ENCODE data around the gene NCK2.

The NCK2 gene

GRCh38 chr2:105843476-105844374 lies 99.0 kb downstream of the NCK2 start:
- DNase-seq, result no peak

GRCh38 chr2:105845976-105846375 lies 101.3 kb downstream of the NCK2 start:
- no peak for DNase-seq

- DNase-seq, result no peak
Observed at GRCh38 chr2:105847056-105847455, 102.3 kb downstream of the NCK2 start.

DNA sequence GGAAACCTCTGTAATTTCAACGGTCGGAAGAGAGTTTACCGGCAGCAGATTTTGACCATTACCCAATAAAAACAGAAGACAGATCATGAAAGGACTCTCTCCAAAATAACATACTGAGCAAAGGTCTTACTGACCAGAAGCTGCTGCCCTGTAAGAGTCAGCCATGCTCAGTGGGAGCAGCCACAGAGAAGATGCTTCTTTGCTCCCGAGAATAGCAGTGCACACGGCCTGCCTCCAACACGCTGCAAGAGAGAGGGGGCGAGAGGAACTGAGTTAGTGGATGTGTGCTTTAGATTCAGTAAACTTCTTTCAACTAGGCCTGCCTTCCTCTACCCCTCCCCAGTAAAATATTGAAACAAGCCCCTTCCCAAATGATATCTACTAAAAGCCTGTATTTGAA lies 103.7 kb downstream of the NCK2 start:
- no peak for DNase-seq

DNA sequence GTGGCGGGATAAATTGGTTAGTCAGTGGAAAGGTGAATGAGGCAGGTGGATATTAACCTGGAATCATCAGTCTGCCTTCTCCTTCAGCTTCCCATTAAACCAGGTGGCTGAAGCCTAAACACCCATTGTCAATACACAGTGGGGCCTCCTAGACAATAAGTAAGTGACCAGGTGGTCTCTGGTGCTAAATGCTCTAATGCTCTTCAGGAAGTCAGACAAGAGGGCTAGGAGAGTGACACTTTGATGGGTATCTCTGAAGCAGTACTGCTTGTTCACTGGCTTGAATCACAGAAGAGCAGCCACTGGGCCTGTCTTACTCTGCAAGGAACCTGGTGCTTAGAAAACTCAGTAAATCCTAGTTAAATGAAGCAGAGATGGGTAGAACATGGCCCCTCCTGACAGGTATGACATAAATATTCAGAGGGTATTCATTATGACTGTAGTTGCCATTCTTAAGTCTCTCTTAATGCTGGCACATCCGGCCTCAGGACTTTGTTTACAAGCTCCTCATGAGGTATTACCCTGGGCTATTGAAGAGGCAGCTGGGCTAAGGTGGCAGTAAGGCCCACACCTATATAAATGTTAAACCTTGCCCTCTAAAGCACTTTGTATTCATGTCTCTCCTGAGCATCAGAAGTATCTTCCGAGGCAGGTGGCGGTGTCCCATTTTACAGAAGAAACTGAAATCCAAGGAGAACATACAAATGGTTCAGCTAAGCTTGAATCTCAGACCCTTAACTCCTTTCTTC lies 104.9 kb downstream of the NCK2 start:
- DNase-seq, result no peak

DNA sequence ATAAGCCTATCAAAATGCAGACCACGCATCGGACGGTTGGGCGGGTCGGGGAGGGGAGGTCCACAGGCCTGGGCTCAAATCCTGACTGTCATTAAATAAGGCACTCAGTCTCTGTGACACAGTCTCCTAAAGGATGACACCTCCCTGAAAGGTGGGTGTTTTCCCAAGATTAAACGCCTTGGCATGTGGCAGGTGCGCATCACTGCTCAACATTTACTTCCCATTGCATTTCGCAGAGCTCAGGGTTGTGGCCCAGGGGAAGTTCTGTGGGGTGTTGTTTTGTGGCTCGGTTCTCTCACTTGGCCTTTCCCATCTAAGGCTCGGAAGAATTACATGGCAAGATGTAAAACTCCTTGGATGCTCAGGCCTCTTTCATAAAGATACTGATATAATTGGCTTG lies 107.4 kb downstream of the NCK2 start:
- DNase-seq, result no peak

DNA sequence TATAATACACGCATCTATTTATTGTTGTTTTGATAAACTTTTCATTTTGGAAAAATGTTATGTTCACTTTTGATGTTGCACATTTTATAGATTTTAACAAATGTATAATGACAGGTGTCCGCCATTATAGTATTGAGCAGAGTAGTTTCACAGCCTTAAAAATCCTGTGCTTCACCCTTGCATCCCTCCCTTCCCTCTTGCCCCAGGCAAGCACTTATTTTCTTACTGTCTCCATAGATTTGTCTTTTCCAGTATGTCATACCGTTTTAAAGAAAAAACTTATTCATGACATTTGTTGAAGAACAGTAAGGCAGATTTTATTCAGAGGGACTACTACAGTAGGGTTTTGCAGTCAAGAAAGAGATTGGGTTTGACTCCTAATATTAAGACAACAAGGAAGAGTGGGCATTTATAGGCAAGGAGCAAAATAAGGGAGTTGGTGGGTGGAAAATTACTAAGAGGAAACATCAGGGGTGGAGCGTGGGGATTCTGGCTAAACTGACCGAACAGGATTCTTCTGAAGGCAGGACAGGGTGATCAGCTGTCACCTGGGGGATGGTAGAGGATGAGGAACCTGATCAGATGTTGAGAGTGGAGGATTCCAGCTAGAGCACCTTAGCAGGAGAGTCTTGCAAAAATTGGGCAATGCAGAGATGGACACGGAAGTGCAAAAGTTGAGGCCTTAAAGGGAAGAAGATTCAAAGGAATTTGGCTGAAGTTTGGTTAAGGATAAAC lies 108.8 kb downstream of the NCK2 start:
- no peak for DNase-seq

GRCh38 chr2:105854972-105855371 lies 110.3 kb downstream of the NCK2 start:
- DNase-seq, result no peak

GRCh38 chr2:105856581-105856980 lies 111.9 kb downstream of the NCK2 start:
- DNase-seq, result no peak

GRCh38 chr2:105857076-105857740 lies 112.5 kb downstream of the NCK2 start:
- DNase-seq, result peak in 15 of 58 donors; percentile 9 to 68 (median 38)

GRCh38 chr2:105858868-105859693 lies 114.4 kb downstream of the NCK2 start:
- DNase-seq, result no peak

- no peak for DNase-seq
Observed at GRCh38 chr2:105859694-105859951, 114.9 kb downstream of the NCK2 start.

GRCh38 chr2:105860567-105860966 lies 115.9 kb downstream of the NCK2 start:
- no peak for DNase-seq

GRCh38 chr2:105861200-105861599 lies 116.5 kb downstream of the NCK2 start:
- DNase-seq, result no peak

- DNase-seq, result no peak
Observed at GRCh38 chr2:105862843-105863242, 118.1 kb downstream of the NCK2 start.

- DNase-seq, result no peak
Observed at GRCh38 chr2:105864262-105864661, 119.5 kb downstream of the NCK2 start.

- peak in 6 of 58 donors; percentile 11 to 39 (median 20) for DNase-seq
Observed at GRCh38 chr2:105865222-105865913, 120.7 kb downstream of the NCK2 start.

- DNase-seq, result no peak
Observed at GRCh38 chr2:105866216-105867185, 121.8 kb downstream of the NCK2 start.

- no peak for DNase-seq
Observed at GRCh38 chr2:105867587-105867986, 122.9 kb downstream of the NCK2 start.
